ENCODE measurements around the gene TMEM258. TPM values are rescaled to one million over a fixed set of nuclear protein-coding genes. Genes with fewer than 3 reads are reported as not detected.
A peak's percentile ranks its signal among the peaks of the same experiment; 100 is the strongest.

Gene TMEM258
- total and polyA plus RNA-seq, 10 of the 15 experiments (the other 5 are each of a cell fraction or from before 2014, with no cell fraction given) = 160 to 840 (median 326) TPM

GRCh38 chr11:61747967-61748285, 44.5 kb downstream of the TMEM258 start:
- no TSS peak for BruUV-seq (replicated peaks)
- 0 out of 2 replicates have a peak, but pooled peaks have one; percentile 5 for TF ChIP-seq RB1 (IDR thresholded peaks at IDR 0.05; ENCODE audit: borderline replicate concordance)
- TF ChIP-seq SRF (IDR thresholded peaks at IDR 0.05; ENCODE audit: low read depth in 2 of 2, low read length in 2 of 2) = no peak
- 0 out of 2 replicates have a peak, but pooled peaks have one; percentile 8 for TF ChIP-seq BACH1 (IDR thresholded peaks at IDR 0.05; ENCODE audit: borderline replicate concordance)
- Histone ChIP-seq H4K20me1 (ENCODE audit: control insufficient read depth, insufficient read depth) (no peaks in the 10 kb centered on the region), H3K36me3 (ENCODE audit: control insufficient read depth in 2 of 2, insufficient read depth in 2 of 2, low read length in 1 of 2) (no peaks in the 10 kb centered on the region), H3K4me2 (ENCODE audit: control insufficient read depth, insufficient read depth) (no peak overlapping the region), H2AFZ (ENCODE audit: control insufficient read depth, low read depth, low read length) (no peak overlapping the region), H3K9ac (ENCODE audit: control insufficient read depth, insufficient read depth, low read length) (no peak overlapping the region), H3K79me2 (ENCODE audit: control insufficient read depth, insufficient read depth, low read length) (no peaks in the 10 kb centered on the region), H3K27me3 (replicated peaks in 1 of 2; ENCODE audit: control insufficient read depth in 2 of 2, insufficient read depth in 2 of 2, low read length in 1 of 2) (peaks cover 0 to 4% of the 10 kb centered on the region in 2 experiments; a peak in 1 of 4 replicates), H3K4me3 (no peak overlapping the region), H3K9me3 (replicated peaks; ENCODE audit: control insufficient read depth, insufficient read depth, low read length) (no peaks in the 10 kb centered on the region), H3K4me1 (ENCODE audit: control insufficient read depth, insufficient read depth, low read length) (no peaks in the 10 kb centered on the region; the same call in 1 of the 2 replicates), H3K27ac (ENCODE audit: control insufficient read depth, insufficient read depth) (no peak overlapping the region)
- in situ Hi-C loops (cut with MboI) = loop anchor here (5.0 kb wide), 1 partner anchor 34 kb away; no protein-coding TSS in a partner anchor
- RAD21 ChIA-PET (ENCODE audit: unreplicated experiment) = interaction anchor here (0.9 to 3.4 kb wide), 11 partner anchors 10 to 334 kb away, joined by 3 to 32 read pairs (median 4); partner anchors contain the start of genes FEN1 and TMEM258
- CTCF ChIA-PET = interaction anchor here (0.7 to 7.0 kb wide), 20 partner anchors 10 to 360 kb away, joined by 3 to 200 read pairs (median 6); partner anchors contain the start of genes FEN1 and TMEM258
- 17% methylated on average over 3 of the region's 3 CpGs for WGBS (ENCODE audit: insufficient coverage, insufficient replicate concordance, low lambda C conversion rate, missing lambda C conversion rate)
- intact Hi-C loops (cut with micrococcal nuclease; ENCODE audit: unreplicated experiment) = loop anchor here (1.0 to 5.0 kb wide), 2 partner anchors 28 to 359 kb away; no protein-coding TSS in a partner anchor
- POLR2A ChIA-PET = interaction anchor here (1.7 kb wide), 2 partner anchors 28 to 35 kb away, joined by 3 to 6 read pairs; no protein-coding TSS in a partner anchor
- FAIRE-seq = no peak
- ATAC-seq = peak; percentile 9; the same call in 2 of the 3 replicates
- SMC1A ChIA-PET (ENCODE audit: uncharacterized antibody, unreplicated experiment) = interaction anchor here (1.0 to 6.5 kb wide), 5 partner anchors 12 to 334 kb away, joined by 3 to 91 read pairs (median 6); partner anchors contain the start of genes FEN1 and TMEM258
- no peak for DNase-seq (ENCODE audit: low read depth, low spot score)

- no peak for DNase-seq (ENCODE audit: low read depth, low spot score)
- H3K79me2 ChIP-seq (ENCODE audit: control insufficient read depth, insufficient read depth, low read length) = no peaks in the 10 kb centered on the region
- POLR2A ChIA-PET = interaction anchor here (1.1 to 1.7 kb wide), 3 partner anchors 29 to 44 kb away, joined by 3 to 6 read pairs (median 3); no protein-coding TSS in a partner anchor
- 36% methylated on average over 19 of the region's 19 CpGs for WGBS (ENCODE audit: insufficient coverage, insufficient replicate concordance, low lambda C conversion rate, missing lambda C conversion rate)
- H4K20me1 ChIP-seq (ENCODE audit: control insufficient read depth, insufficient read depth) = no peaks in the 10 kb centered on the region
- no peak overlapping the region for H3K4me2 ChIP-seq (ENCODE audit: control insufficient read depth, insufficient read depth)
- CTCF ChIA-PET = interaction anchor here (0.6 to 7.0 kb wide), 25 partner anchors 10 to 365 kb away, joined by 3 to 200 read pairs (median 4); partner anchors contain the start of genes FEN1 and TMEM258
- H3K9ac ChIP-seq (ENCODE audit: control insufficient read depth, insufficient read depth, low read length) = no peak overlapping the region
- SMC1A ChIA-PET (ENCODE audit: uncharacterized antibody, unreplicated experiment) = interaction anchor here (0.6 to 6.5 kb wide), 7 partner anchors 12 to 365 kb away, joined by 3 to 91 read pairs (median 5); partner anchors contain the start of genes FEN1 and TMEM258
- no peaks in the 10 kb centered on the region for H3K9me3 ChIP-seq (replicated peaks; ENCODE audit: control insufficient read depth, insufficient read depth, low read length)
- ATAC-seq = peak; percentile 93
- H3K36me3 ChIP-seq (ENCODE audit: control insufficient read depth in 2 of 2, insufficient read depth in 2 of 2, low read length in 1 of 2) = no peaks in the 10 kb centered on the region
- RAD21 ChIA-PET (ENCODE audit: unreplicated experiment) = interaction anchor here (0.6 to 3.4 kb wide), 13 partner anchors 11 to 335 kb away, joined by 3 to 32 read pairs (median 4); partner anchors contain the start of genes FEN1 and TMEM258
- H3K27ac ChIP-seq (ENCODE audit: control insufficient read depth, insufficient read depth) = no peak overlapping the region
- peak; percentile 78 for FAIRE-seq
- no TSS peak for BruUV-seq (replicated peaks)
- H2AFZ ChIP-seq (ENCODE audit: control insufficient read depth, low read depth, low read length) = peak overlapping the region; percentile 47
- in situ Hi-C loops (cut with MboI) (loop anchor here (5.0 kb wide), 1 partner anchor 35 kb away; no protein-coding TSS in a partner anchor), intact Hi-C loops (cut with micrococcal nuclease; ENCODE audit: unreplicated experiment) (loop anchor here (1.0 to 5.0 kb wide), 2 partner anchors 29 to 360 kb away; no protein-coding TSS in a partner anchor)
- H3K4me1 ChIP-seq (ENCODE audit: control insufficient read depth, insufficient read depth, low read length) = no peaks in the 10 kb centered on the region; the same call in 1 of the 2 replicates
- no peak overlapping the region for H3K4me3 ChIP-seq
- H3K27me3 ChIP-seq (replicated peaks in 1 of 2; ENCODE audit: control insufficient read depth in 2 of 2, insufficient read depth in 2 of 2, low read length in 1 of 2) = peaks cover 0 to 4% of the 10 kb centered on the region in 2 experiments; a peak in 1 of 4 replicates
- TF ChIP-seq STAT1 (conservative IDR thresholded peaks at IDR 0.05) (no peak), NBN (IDR thresholded peaks at IDR 0.05) (0 out of 2 replicates have a peak, but pooled peaks have one; percentile 62), EED (IDR thresholded peaks at IDR 0.05; ENCODE audit: low read depth) (no peak), RELA (IDR thresholded peaks at IDR 0.05; ENCODE audit: borderline replicate concordance, partially characterized antibody) (no peak), HSF1 (IDR thresholded peaks at IDR 0.05; ENCODE audit: low read depth, low read length) (no peak), PAX5 (IDR thresholded peaks at IDR 0.05; ENCODE audit: borderline replicate concordance, low read depth, low read length) (no peak), EZH2 (IDR thresholded peaks at IDR 0.05; ENCODE audit: borderline replicate concordance, control insufficient read depth, low read depth, low read length) (no peak), CREM (IDR thresholded peaks at IDR 0.05; ENCODE audit: low read depth) (no peak)
Observed at GRCh38 chr11:61747192-61747966, 45.0 kb downstream of the TMEM258 start.

Measured in GM12878 (cell line).